ENCODE measurements around the gene ANKRD35.

Gene ANKRD35

DNA sequence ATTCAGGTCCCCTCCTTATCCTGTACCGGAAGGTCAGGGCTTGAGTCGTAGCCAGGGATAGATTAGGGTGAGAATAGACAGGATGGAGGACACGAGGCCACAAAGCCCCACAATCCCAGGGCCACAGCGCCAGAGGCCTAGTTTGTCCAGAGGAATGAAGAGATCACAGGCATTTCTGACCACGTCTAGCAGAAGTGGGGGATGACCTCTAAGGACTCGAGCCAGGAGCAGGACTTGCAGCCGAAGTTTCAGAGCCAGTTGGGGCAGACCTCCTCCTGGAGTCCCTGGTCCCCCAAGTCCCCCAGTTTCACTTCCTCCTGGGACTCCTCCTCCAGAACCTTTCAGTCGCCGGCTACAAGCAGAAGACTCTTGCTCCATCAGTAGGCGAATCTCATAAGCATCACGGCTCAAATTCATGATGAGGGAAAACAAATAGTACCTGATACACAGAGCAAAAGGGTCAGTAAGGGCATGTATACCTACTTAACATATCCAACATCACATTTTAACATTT, 26.5 kb upstream of the ANKRD35 start:
- peak overlapping the region; percentile 62 for H3K27ac Mint-ChIP-seq
- H3K9me3 Mint-ChIP-seq: no peaks in the 10 kb centered on the region
- peaks cover 67% of the 10 kb centered on the region for H3K36me3 Mint-ChIP-seq (ENCODE audit: low read depth)
- peaks cover 30% of the 10 kb centered on the region for H3K4me1 Mint-ChIP-seq (ENCODE audit: low read depth)
- no peak for DNase-seq
- H3K4me3 Mint-ChIP-seq: no peak overlapping the region
- H3K27me3 Mint-ChIP-seq: no peaks in the 10 kb centered on the region

DNA sequence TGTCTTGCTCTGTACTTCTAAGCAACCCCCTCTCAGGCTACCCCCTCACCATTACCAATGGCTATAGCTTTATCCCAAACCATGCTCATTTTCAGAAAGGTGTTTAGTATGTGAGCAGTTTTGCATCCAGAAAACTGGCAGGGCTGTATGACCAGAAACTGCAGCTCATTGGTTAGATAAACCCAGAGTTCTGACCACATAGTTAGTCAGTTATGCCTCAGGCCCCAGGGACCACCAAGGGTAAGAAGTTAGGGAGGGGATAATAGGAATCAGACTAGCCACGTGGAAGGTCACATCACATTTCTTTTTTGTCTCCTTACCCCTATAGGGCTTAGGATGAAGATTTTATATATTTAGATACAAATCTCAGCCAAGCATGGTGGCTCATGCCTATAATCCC, 23.0 kb upstream of the ANKRD35 start:
- no peak for DNase-seq
- Mint-ChIP-seq H3K9me3 (no peaks in the 10 kb centered on the region), H3K27me3 (no peaks in the 10 kb centered on the region), H3K36me3 (ENCODE audit: low read depth) (peaks cover 38% of the 10 kb centered on the region), H3K27ac (no peak overlapping the region), H3K4me1 (ENCODE audit: low read depth) (peaks cover 12% of the 10 kb centered on the region), H3K4me3 (no peak overlapping the region)

DNA sequence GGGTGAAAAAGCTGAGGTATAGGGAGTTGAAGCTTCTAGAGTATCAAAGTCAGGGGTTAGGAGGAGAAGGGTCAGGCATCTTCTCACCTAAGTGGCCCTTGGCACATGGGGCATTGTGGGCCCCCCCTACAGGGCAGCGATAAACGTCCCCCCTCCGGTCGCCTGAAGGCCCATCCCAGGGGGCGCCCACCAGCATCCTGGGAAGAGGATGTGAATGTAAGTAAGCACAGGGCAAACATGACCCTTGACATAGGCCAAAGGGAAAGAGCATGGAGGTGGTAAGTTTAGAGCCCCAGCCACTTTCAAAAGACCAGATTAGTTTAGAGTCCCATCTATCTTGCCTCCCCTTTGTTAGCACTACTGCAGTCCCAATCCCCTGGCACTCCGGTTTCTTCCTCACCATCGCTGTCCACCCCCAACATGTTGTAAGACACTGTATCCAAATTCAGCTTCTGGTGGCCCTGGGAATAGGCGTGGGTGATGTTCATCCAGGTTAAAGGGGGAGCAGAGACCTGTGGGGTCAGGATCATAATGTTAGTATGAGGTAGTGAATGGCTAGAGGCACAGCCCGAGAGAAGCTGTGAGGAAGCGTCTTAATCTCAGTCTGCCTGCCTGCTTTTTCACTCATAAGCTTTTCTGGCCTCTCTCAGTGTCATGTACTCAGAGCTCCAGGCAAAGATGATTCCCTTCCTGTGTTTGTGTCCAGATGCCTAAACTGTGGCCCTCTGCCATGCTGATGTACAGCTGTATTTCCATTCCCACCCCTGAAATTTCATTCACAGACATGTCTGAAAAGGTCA, 21.5 kb upstream of the ANKRD35 start:
- H3K27me3 Mint-ChIP-seq: no peaks in the 10 kb centered on the region
- no peaks in the 10 kb centered on the region for H3K9me3 Mint-ChIP-seq
- peaks cover 24% of the 10 kb centered on the region for H3K36me3 Mint-ChIP-seq (ENCODE audit: low read depth)
- H3K4me3 Mint-ChIP-seq: no peak overlapping the region
- H3K27ac Mint-ChIP-seq: no peak overlapping the region
- H3K4me1 Mint-ChIP-seq (ENCODE audit: low read depth): peaks cover 5% of the 10 kb centered on the region
- DNase-seq: no peak

DNA sequence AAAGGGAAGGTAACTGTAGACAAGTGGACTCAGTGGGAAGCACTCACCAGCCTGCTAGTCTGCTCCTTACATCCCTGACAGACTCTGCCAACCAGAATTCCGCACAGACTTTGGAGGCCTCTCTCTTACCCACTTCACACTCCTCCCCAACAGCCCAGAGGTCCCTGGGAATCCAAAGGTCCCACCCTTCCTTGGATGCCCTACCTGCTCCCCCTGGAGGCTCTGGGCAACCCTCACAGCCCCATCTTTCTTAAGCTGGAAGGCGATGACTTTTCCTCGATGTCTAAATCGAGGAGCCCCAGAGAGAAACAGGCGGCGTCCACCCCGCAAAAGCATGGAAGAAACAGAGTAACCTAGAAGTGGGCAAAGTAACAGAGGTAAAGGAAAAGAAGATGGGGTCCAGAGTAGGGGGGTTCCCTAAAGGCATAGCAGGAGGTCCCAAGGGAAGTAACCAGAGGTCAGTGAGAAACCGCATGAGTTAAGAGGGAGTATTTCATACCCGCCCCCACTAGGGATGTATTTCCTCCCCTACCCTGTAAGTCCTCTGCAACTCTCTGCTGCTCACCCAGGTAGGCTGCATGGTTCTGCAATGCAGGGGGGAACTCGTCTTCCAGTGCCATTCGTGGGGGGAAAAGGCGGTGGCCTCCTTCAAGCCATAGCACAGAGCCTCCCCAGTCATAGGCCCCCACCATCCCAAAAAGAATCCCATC, 15.8 kb upstream of the ANKRD35 start:
- Mint-ChIP-seq H3K27me3 (no peaks in the 10 kb centered on the region), H3K9me3 (no peaks in the 10 kb centered on the region)

DNA sequence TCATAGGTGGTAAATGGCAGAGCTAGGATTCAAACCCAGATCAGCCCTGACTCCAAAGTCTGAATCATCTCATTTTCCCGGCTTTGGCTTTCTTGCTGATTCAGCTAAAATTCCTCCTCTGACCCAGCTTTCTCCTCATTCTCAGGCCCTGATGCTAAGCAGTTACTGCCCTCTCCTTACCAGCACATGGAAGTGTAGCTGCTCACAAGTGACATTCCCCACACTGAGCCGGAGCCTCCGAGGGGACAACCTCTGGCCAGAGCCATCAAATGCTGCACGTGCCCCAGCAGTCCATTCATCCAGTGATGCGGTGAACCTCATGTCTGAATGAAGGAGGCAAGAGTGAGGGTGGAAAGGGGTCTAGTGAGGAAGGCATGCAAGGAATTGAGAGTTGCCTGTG, 13.1 kb upstream of the ANKRD35 start:
- Mint-ChIP-seq H3K36me3 (ENCODE audit: low read depth) (peaks cover 10% of the 10 kb centered on the region), H3K9me3 (no peaks in the 10 kb centered on the region), H3K27me3 (no peaks in the 10 kb centered on the region), H3K4me3 (no peak overlapping the region), H3K27ac (no peak overlapping the region), H3K4me1 (ENCODE audit: low read depth) (no peaks in the 10 kb centered on the region)
- no peak for DNase-seq

More for the DNA sequence above, 15.8 kb upstream of the ANKRD35 start:
- no peaks in the 10 kb centered on the region for H3K4me1 Mint-ChIP-seq (ENCODE audit: low read depth)
- no peak for DNase-seq
- no peak overlapping the region for H3K4me3 Mint-ChIP-seq
- H3K36me3 Mint-ChIP-seq (ENCODE audit: low read depth): peaks cover 10% of the 10 kb centered on the region
- no peak overlapping the region for H3K27ac Mint-ChIP-seq

DNA sequence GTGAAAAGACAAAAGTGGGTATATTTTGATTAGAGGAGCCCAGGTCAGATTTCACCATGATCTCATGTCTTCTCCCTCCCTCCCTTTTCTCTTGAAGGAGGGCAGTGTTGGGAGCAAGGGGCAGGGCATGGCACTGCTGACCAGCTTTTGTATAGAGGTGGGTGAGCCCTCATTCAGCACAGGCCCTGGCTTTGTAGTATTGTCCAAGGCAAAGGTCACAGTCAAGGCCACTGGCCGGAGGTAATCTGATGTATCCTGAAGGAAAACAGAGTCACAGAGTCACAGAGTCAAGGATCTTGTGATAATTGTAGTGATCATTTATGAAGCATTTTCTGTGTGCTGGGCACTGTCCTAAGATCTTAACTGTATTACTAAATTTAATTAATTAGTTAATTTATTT, 12.3 kb upstream of the ANKRD35 start:
- Mint-ChIP-seq H3K9me3 (no peaks in the 10 kb centered on the region), H3K36me3 (ENCODE audit: low read depth) (peaks cover 10% of the 10 kb centered on the region), H3K27ac (no peak overlapping the region), H3K4me1 (ENCODE audit: low read depth) (no peaks in the 10 kb centered on the region), H3K4me3 (no peak overlapping the region), H3K27me3 (no peaks in the 10 kb centered on the region)
- no peak for DNase-seq

DNA sequence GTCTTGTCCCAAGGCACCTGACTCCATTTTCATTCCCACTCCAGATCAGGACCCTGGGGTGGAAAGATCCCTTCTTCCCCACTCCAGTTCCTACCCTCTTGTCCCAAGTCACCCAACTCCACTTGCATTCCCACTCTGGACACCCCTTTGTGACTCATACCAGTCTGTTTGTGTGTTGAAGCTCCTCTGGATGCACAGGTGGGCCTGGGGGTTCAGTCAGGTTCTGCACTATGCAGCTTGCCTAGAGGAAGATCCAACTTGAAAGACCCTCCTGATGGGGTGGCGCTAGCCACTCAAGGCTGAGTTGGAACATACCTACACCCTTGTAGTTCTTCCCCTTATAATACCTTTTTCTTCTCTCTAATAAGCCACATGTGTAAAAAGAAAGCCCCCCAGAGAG, 9.8 kb upstream of the ANKRD35 start:
- Mint-ChIP-seq H3K36me3 (ENCODE audit: low read depth) (peaks cover 4% of the 10 kb centered on the region), H3K4me3 (no peak overlapping the region), H3K27ac (no peak overlapping the region), H3K9me3 (no peaks in the 10 kb centered on the region), H3K4me1 (ENCODE audit: low read depth) (no peaks in the 10 kb centered on the region), H3K27me3 (no peaks in the 10 kb centered on the region)
- DNase-seq: no peak

DNA sequence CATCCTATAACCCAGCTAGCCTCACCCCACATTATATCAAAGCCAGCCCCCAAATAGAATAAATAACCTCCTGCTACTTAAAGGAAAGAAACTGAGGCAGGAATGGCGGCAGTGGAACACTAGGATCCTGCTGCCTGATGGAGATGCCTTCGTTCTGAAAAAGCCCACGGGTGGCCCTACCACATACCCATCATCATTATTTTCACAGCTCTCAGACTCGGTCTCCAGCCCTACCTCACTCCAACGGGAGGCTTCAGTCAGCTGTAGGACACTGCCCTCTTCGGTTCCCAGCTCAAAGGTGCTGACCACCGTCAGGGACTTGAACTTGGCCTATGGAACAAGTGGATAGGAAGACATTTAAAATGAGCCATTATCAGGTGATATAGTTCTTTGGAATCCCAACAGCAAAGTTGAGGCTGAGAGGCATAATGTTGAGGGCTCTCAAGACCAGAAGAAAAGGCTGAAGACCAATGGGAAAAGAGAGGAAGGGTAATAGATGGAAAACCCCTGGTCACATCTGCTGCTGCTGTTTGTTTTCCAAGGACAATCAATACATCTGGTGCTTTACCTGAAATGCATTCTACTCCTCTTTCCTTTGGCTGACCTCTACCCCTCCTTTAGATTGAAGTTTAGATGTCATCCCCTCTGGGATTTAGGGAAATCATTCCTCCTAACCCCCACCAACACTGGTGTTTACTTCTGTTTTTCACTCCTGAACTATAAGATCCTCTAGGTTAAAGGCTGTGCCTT, 7.8 kb upstream of the ANKRD35 start:
- Mint-ChIP-seq H3K4me3 (no peak overlapping the region), H3K9me3 (no peaks in the 10 kb centered on the region), H3K36me3 (ENCODE audit: low read depth) (peaks cover 2% of the 10 kb centered on the region), H3K27me3 (no peaks in the 10 kb centered on the region), H3K4me1 (ENCODE audit: low read depth) (no peaks in the 10 kb centered on the region), H3K27ac (no peak overlapping the region)
- no peak for DNase-seq

DNA sequence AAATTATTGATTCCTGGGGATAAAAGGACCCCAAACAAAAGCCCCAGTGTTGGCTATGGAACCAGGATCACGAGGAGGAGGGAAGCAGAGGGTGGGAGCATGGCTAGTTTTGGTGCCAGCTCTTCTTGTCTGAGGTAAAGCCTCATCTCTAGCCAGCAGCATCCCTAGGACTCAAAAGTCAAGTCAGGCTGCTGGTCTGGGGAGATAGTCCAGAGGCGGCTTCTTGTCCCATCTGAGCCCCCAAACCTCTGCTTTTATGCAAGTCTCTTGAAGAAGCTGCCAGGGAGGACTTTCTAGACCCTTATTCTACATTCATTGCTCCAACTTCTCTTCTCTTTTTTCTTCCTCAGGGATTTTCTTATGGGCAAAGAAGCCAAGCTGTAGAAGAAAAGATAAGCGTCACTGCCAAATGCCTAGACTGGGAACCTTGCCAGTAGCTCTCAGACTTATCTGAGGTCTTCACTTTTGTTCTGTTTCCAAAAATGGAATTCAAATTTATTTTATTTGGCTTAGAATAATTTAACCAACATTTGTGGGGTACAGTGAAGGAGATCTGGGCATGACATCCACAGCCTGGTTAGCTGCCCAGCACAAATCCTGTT, 6.9 kb upstream of the ANKRD35 start:
- no peaks in the 10 kb centered on the region for H3K27me3 Mint-ChIP-seq
- no peaks in the 10 kb centered on the region for H3K4me1 Mint-ChIP-seq (ENCODE audit: low read depth)
- no peak for DNase-seq
- no peaks in the 10 kb centered on the region for H3K9me3 Mint-ChIP-seq
- H3K27ac Mint-ChIP-seq: no peak overlapping the region
- no peaks in the 10 kb centered on the region for H3K36me3 Mint-ChIP-seq (ENCODE audit: low read depth)
- no peak overlapping the region for H3K4me3 Mint-ChIP-seq

DNA sequence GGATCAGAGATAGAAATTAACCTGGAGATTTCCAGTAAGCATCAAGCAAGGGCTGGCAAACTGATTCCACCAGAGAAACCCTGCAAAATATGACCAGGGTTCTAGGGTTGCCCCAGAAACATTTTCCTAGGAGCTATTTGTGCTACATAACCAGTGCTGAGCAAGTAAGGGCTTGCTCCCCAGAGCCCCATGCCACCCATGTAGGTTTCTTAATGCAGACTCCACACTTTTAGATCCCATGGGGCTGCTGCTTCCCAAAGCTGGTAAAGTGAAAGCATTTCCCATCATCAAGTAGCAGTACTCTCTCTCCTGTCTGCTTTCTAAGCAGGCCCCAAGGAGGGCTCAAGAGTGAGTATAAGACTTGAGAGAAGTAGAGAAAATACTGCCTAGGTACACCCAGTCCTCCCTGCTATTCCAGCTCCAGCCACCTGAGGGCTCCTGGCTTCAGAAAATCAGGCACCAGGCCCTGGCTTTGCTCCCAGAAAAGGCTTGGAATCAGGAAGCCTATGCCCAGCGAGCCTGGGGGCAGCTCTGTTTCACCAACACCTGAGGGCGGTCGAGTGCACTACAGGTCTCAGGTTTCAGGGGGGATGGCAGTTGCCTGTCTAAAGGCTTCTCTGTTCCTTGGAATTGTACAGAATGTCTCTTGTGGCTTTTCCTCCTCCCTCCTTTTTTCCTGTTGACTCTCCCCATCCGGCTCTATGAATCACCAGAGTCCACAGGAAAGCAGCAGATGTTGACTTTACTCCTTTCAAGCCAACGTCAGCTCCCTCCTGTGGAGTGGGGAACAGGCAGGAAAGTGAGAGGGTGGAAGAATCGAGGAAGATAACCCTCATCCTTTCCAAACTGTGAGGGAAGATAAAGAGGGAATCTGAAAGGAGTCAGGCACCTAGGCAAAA, 6.2 kb upstream of the ANKRD35 start:
- Mint-ChIP-seq H3K36me3 (ENCODE audit: low read depth) (no peaks in the 10 kb centered on the region), H3K4me1 (ENCODE audit: low read depth) (peaks cover 1% of the 10 kb centered on the region), H3K9me3 (no peaks in the 10 kb centered on the region), H3K27ac (no peak overlapping the region), H3K4me3 (no peak overlapping the region), H3K27me3 (no peaks in the 10 kb centered on the region)
- peak; percentile 69 for DNase-seq

DNA sequence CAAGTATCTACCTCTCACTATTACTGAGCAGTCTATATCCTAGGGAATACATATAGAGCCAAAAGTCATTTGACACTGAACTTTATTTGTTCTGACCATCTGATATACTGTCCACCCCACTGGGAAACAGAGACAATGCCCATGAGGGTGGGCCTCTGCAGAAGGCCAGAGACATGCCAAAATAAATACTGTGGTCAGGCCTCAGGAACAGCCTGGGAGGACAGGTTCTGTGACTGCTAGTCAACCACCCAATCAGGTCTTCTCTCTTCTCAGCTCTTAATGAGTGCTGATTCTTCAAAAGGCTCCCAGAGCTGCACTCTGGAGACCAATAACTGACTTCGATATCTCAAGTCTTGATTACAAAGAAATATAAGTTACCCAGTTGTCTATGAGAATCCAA, 5.5 kb upstream of the ANKRD35 start:
- H3K4me1 Mint-ChIP-seq (ENCODE audit: low read depth): peaks cover 7% of the 10 kb centered on the region
- no peaks in the 10 kb centered on the region for H3K9me3 Mint-ChIP-seq
- H3K27ac Mint-ChIP-seq: no peak overlapping the region
- H3K36me3 Mint-ChIP-seq (ENCODE audit: low read depth): no peaks in the 10 kb centered on the region
- H3K4me3 Mint-ChIP-seq: no peak overlapping the region
- H3K27me3 Mint-ChIP-seq: no peaks in the 10 kb centered on the region
- DNase-seq: no peak

DNA sequence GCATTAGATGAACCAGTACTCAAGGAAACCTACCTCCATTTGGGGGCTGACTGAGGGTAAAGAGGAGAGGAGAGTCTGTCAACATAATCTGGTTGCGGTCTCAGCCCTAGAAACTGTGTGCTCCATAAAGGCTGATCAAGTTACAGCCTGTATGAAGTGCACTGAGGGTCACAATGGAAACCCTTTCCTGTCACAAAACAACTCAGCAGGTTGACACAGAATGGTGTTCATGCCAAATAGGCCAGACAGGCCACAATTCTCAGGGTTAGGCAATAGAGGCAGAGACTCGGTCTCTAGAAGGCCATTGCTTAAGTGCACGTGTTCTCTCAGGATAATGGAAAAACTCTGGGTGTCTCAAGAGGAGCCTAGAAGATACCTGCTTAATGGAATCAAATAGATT, 4.1 kb upstream of the ANKRD35 start:
- peaks cover 18% of the 10 kb centered on the region for H3K4me1 Mint-ChIP-seq (ENCODE audit: low read depth)
- DNase-seq: no peak
- no peak overlapping the region for H3K4me3 Mint-ChIP-seq
- H3K9me3 Mint-ChIP-seq: no peaks in the 10 kb centered on the region
- peaks cover 7% of the 10 kb centered on the region for H3K27me3 Mint-ChIP-seq
- no peak overlapping the region for H3K27ac Mint-ChIP-seq
- no peaks in the 10 kb centered on the region for H3K36me3 Mint-ChIP-seq (ENCODE audit: low read depth)

DNA sequence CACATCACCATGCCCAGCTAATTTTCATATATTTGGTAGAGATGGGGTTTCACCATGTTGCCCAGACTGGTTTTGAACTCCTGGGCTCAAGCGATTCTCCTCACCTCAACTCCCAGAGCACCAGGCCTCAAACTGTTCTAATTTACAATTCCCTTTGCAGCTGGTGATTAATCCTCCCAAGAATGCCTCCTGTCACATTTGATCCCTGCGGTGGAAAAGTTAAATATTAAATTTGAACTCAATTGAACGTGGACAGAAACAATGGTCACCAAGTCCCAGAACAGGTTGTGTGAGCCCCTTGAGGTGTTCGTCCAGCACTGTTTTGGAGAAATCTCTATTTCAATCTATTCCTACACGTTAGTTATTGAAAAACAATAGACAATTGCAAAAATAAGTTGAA, 2.0 kb upstream of the ANKRD35 start:
- H3K9me3 Mint-ChIP-seq: no peaks in the 10 kb centered on the region
- peaks cover 20% of the 10 kb centered on the region for H3K4me1 Mint-ChIP-seq (ENCODE audit: low read depth)
- peaks cover 24% of the 10 kb centered on the region for H3K27me3 Mint-ChIP-seq
- no peak overlapping the region for H3K27ac Mint-ChIP-seq
- no peak overlapping the region for H3K4me3 Mint-ChIP-seq
- H3K36me3 Mint-ChIP-seq (ENCODE audit: low read depth): no peaks in the 10 kb centered on the region
- DNase-seq: no peak

DNA sequence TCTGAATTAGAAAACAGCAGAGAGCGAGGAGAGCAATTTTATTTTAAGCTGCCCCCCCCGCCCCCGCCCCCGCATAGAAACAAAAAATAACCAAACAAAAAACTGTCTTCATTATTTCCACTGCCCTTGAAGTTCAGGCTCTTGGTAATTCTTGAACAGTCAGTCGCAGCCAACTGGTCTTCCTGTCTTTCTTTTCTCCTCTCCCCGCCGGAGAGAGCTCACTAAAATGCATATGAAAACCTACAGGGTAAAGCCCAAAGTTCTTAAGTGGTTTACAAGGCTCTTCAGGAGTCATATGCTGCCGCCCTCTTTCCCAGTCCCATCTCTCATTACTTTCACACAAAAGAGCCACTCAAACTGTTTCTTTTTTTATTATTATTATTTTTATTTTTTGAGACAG, 1.1 kb upstream of the ANKRD35 start:
- Mint-ChIP-seq H3K36me3 (ENCODE audit: low read depth) (no peaks in the 10 kb centered on the region), H3K27ac (no peak overlapping the region), H3K4me3 (peak overlapping the region; percentile 55), H3K9me3 (no peaks in the 10 kb centered on the region), H3K4me1 (ENCODE audit: low read depth) (peaks cover 20% of the 10 kb centered on the region), H3K27me3 (peaks cover 25% of the 10 kb centered on the region)
- no peak for DNase-seq

Data from activated T-cell treated with anti-CD3 and anti-CD28 coated beads, Interleukin-2, amount 50 U/mL, for 24 hours (primary cell).